GM18867 (cell line): Measurements from ENCODE around the gene LHPP.

ENCODE experiments used
- ATAC-seq: cut with Tn5 transposase; IDR thresholded peaks from one replicate; pipeline ENCODE4 v1.9.1; 2021; ENCODE audit warnings: mild to moderate bottlenecking, moderate library complexity; ENCODE audit not compliant: unreplicated experiment

LHPP gene

DNA sequence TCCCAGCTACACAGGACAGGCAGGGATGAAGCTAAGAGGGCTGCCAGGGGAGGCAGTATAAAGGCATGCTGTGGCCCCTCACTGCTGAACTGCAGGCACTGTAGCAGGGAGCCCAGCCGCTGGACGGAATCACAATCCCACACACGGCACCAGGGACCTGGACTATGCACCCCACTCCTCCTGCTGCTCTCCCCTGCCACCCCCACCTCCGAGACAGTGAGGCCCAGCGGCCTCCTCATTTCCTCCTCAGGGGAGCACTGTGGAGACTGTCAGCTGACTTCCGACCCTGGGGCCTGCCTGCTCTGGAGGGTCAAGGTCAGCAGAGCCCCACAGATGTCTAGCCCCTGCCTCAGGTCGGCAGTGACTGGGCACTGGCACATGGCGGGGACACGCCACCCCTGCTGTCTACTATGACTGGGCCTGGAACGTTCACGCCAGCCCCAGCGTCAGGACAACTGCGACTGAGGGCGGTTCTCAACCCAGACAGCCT is 189.8 kb downstream of the LHPP start:
- ATAC-seq = no peak

DNA sequence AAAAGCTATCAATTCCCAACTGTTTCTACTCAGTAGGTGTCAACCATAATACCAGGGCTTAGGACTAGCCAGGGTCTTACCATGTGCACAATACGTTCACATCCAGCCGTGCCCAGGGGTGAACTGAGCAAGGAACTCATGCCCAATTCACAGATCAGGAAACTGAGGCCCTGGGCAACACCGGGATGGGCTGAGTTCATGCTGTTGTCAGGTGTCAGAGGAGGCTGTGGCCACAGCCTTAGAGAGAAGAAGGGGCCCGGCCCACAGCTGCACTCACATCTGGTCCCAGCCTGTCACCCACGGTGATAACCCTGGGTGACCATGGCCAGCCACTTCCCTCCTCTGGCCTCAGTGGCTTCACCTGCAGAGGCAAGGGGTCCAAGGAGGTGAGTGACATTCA is 190.6 kb downstream of the LHPP start:
- ATAC-seq = no peak

DNA sequence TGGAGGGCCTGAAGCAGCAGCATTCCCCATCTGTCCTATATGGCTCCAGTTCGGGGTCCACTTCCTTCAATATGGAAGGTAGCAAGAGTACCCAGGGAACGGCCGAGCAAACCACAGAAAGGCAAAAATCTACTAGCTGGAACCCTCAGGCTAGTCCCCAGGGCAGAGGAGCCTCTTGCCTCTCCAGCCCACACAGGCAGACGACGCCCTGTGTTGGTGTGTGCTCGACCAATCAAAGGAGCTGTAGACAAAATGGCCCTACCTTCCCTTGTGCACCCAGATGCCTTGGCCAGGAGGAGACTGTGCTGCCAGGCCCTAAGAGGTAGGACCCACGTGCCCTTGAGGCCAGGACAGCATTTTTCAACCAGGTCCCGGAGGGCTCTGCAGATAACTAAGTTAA is 191.1 kb downstream of the LHPP start:
- no peak for ATAC-seq

DNA sequence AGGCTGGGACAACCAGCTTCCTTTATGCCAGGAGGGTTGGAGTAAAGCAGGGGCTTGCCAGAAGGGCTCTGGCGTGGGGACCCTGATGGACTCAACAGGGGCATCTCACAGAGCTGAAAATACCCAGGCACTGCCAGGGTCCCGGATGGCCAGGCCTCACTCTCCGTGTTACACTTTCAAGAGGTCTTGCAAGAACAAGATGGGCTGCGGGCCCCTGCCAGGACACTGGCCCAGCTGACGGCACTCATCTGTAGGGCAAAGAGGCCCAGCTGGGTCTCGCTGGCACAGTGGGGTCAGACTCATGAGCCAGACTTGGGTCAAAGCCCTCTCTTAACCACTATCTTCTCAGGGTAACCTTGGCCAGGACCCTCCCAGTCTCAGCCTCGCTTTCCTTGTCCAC is 191.7 kb downstream of the LHPP start:
- no peak for ATAC-seq

DNA sequence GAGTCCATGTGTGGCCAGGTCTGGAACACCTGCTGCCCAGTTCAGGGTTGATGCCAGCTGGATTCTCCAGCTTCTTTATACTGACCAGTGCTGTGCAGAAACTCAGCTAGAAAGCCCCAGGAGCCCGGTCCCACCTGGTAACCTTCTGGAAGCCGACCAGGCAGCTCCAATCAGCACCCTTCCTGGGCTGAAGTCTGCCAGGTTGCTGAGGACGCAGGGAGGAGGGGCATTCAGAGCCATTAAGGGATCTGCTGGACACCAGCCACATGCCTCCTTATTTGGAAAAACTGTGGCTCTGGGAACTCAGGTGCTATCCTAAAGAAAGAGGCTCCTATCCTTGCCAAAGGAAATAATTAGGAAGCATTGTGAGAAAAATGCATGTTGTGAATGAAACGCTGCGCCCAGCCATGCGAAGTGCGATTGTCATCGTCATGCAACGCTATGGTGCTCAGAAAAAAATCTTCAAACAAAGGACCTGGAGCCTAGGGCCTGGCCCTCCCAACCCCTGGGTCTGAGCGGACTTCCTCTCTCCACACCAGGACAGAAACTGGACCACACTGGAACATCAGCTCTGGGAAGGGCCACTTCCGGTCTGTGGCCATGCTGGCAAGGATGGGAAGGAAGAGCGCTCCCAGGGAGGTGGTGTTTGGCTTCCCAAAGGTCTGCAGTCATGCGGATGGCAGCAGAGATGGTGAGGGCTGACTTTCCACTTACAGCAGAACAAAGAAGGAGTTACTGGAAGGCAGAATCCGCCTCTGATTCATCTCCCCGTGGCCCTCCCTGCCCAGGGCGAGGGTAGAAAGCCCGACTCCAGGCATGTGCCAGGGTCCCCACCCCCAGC is 192.4 kb downstream of the LHPP start:
- no peak for ATAC-seq

DNA sequence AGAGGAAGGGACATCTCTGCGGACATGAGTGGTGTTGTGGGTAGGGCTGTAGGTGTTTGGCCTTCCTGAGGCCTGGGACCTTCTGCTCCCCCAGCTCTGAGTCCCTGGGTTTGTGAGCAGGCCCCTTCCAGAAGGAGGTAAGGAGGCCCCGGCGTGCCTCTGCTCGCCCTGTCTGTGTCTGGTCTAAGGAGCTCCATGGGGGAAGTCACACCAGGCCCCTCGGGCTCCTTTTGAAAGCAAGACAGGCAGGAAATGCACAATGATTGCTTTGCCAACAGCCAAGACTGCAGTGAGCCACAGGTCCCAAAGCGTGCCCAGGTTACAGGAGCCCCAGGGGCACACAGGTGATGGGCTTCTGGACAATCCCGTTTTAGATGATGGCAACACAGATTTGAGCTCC is 193.1 kb downstream of the LHPP start:
- no peak for ATAC-seq

DNA sequence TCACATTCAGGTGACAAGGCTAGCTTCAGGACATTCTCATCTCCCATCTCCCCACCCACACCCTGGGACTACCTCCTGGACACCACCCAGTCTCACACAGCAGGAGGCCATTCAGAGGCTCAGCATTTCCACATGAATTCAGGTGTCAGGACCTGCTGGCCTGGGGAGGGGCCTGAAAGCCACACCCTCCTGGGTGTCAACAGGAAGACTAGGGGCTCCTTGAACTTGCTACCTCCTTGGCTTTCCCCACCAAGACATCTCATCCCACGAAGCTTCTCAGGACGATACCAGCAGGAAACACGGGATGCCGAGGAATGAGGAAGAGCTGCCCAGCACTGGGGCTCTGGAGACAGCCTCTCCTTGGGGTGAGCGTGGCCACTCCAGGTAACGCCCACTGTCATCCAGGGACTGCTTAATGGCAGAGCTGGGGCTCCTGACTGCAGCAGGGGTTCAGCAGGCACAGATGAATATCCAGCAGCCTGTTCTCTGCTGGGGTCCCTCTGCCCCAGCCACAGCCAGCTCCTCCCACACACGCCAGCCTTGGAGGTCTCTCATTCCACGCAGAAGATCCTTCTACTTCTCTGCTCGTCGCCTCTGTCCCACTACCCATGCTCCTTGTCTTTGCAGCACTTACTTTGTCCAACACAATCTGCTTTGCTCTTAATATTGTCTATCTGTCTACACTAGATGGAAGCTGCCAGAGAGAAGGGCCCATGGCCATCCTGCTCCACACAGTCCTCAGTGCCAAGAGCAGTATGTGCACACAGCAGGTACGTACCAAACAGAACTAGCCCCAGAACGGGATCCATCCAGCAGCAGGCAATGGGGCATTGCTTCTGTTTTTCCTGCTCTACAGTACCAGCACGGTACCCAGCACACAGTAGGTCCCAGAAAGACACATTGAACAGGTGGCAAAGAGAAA is 193.8 kb downstream of the LHPP start:
- ATAC-seq = no peak

DNA sequence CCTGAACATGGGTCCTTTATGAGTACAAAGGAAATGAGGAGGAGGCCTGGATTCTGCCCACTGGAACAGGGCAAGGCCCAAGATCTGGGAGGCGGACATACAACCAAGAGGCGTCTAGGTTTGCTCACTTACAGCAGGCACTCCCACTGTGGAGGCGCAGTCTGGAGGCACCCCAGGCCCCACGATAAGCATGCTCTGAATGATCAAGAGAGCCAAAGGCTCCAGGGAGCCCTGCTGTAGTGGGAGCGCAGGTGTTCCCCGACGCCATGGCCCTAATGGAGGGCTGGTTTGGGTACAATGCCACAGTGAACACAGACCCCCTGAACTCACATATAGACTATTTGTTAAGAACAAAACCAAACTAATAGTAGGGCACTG is 194.5 kb downstream of the LHPP start:
- no peak for ATAC-seq

DNA sequence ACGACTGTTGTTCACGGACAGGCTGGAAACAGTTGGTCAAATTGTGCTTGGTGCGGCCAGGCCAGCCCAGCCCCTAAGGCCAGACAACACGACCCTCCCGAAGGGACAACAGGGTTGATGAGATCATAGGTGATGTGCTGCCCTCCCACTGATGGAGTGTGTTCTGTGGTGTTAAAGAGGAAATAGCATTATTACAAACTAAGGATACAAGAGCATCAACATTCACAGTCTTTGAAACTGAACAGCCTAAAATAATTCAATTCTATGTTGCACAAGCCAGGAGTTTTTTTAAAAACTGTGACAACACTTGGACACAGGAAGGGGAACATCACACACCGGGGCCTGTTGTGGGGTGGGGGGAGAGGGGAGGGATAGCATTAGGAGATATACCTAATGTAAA is 194.9 kb downstream of the LHPP start:
- no peak for ATAC-seq

DNA sequence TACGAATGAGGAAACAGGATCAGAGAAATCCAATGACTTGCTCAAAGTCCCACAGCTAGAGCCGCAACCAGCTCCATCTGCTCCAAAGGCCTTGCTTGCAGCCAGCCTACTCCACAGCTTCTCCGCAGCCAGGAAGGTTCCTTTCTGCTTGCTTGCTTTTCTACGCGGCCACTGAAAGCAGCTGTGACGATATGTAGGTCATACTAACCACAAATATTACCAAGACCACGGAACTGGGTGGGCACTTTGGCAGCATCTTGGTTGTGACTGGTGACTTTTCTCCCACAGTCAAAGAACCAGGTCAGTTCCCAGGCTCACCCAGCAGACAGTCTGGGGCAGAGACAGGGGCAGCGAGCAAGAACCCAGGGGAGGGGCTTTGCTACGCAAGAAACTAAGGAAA is 196.2 kb downstream of the LHPP start:
- ATAC-seq = no peak

DNA sequence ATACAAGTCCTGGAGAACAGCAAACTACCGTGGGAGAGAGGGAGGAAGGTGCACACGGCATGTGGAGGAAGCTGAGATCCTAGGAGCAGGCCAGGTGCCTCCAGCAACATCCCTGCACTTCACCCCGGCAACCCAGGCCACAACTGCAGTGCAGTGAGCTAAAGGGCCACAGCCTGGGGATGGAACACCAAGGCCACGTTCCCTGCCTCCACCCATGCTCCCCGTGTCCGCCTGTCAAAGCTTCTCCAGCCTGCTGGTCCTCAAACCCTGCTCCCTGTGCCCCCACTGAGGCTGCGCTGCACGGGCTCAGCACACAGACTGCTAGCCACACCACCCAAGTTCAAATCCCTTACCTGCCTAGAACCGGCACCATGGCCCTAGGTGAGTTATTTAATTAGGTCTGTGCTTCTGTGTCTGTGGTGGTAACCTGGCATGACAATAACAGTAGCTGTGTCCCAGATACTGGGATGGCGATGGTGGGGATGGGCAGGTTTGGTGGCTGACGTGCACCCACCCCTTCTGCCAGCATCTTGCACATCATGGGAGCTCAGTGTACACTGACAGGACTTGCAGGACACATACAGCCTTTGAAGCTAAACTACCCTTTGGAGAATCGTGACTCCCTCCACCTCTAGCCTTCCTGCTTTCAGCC is 197.1 kb downstream of the LHPP start:
- ATAC-seq = no peak

DNA sequence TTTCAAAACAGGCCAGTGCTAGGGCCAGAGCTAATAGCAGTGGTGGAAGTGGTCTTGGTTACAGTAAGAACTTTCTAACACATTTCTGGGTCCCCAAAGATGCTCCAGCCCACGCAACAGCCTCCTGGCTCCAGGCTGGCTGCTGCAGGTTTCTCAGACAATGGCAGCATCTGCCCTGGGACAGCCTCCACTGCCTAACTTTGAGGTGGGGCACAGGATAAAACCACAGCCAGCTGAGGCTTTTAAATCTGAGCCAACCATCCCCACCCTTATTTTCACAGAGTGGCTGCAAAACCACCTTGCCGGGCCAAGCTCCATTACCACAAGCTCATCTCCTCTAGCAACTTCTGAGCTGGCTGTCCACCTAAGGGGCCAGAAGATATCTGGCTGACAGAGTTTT is 197.8 kb downstream of the LHPP start:
- ATAC-seq = no peak

DNA sequence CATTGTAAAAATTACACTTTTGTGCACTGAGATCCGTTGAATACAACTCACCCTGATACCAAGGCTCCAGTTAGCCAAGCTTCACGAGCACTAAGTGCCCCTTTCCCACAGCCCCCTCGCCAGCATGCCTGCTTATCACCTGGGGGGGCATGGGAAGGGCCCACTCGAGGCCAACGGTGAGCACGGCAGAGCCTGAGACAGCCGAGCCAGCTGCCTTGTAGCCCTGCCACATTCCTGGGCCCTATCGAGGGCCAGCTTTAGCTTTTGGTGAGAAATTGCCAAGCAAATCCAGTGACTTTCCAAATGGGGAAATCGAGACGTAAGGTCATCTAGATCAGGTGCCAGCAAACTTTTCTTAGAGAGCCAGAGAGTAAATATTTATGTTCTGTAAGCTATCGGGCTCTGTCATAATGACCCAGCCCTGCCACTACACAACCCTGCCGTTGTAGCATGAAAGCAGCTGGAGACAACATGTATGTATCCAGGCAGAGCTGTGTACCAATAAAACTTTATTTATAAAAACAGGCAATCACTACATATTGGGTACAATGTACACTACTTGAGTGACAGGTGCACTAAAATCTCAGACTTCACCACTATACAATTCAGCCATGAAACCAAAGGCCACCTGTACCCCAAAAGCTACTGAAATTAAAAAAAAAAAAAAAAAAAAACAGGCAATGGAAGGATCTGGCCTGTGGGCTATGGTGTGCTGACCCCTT is 198.9 kb downstream of the LHPP start:
- no peak for ATAC-seq

DNA sequence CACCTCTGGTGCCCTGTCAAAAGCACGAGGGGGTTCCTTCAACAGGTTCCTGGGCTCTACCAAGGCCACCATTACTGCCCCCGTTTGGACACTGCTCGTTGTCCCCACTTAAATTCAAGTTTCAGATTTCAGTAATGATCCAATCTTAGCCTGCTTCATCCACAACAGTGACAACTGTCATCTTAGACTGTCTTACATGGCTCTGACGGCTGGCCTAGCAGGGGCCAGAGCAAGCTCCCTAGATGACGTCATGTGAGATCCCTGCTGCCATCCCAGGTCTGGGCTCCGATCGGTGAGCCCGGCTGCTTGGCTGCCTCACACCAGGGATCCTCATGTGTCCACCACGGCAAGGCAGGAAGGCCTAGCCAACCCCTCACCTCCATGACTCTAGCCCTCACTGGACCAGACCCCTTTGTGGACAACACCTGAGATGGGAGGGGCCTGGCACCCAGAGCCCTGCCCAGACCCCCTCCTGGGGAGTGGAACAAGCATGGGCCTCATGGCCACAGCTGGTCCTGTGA is 200.1 kb downstream of the LHPP start:
- no peak for ATAC-seq

DNA sequence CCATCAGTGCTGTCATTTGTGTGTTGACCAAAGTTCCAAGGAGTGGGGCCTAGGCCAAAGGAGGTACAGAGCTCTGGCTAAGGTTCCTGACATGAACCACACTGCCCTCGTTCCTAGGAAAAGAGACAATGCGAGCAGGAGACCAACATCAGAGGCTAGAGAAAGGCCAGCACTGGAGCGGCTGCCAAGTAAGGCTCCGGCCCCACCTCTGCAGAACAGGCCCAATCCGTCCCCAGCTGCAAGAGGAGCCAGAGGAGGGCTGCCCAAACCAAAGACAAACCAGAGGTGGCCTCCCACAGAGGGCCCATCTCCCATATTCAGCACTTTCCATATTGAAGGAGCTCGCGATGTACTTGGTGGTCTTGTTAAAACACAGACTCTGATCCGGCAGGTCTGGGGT is 201.6 kb downstream of the LHPP start:
- ATAC-seq = no peak
